HG03575 (cell line): ENCODE data around the gene RRP7A.
"Not testable (repeated sequence)": the region's sequence is repeated elsewhere in the genome, so short reads cannot be mapped to it uniquely, and the experiment has no call there.

ENCODE experiments used
- ATAC-seq: cut with Tn5 transposase; IDR thresholded peaks from one replicate; pipeline ENCODE4 v1.9.1; 2021; ENCODE audit not compliant: unreplicated experiment, insufficient number of reproducible peaks, low FRiP score; ENCODE audit errors: extremely low read depth

Gene RRP7A

DNA sequence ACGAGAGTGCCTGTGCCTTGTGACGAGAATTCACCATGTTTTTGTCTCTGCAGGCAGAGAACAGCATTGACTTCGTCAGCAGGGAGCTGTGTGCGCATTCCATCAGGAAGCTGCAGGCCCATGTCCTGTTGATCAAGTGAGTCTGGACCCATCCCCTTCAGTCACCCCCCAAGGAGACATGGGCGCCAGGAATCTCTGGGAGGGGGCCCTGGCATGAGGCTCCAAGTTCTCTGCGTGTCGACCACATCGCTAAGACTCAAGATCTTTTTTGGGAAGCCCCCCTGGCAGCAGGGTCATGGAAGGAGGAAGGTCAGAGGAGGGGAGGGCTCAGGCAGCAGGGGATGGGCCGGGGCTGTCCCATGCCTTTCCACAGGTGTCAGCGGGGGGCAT lies 10.6 kb downstream of the RRP7A start:
- ATAC-seq = not testable (repeated sequence)

DNA sequence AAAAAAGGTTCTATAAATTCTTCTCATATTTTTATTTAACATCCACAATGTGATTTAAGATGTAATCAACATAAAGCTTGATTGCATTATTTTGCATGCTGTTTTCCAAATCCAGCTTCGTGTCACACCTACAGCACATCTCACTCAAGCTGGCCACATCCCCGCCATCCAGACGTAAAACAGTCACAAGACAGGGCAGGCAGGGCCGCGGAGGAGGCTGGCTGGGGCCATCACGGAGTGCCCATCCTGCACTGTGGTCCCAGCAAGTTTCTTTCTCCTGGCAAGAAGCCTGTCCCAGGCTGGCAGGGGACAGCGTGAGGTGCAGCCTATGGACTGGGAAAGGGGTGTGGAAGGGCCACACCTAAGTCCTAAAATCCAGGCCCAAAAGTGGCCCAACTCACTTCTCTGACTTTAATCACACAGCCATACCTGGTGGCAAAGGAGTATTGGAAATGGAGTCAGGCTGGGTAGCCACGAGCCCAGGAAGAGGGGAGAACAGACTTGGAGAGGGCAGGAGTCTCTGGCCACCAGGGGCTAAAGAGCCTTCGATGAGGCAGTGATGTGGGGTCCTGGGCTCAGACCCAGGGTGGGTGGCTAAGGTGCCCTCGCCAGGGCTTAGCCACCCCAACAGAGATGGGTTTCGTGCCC lies 11.1 kb downstream of the RRP7A start:
- ATAC-seq = not testable (repeated sequence)

GRCh38 chr22:42500836-42501179 lies 18.8 kb downstream of the RRP7A start:
- no peak for ATAC-seq

GRCh38 chr22:42500161-42500835 lies 19.3 kb downstream of the RRP7A start:
- no peak for ATAC-seq

- ATAC-seq = not testable (repeated sequence)
These were observed 19.8 kb downstream of the RRP7A start for GRCh38 chr22:42499773-42500160.

DNA sequence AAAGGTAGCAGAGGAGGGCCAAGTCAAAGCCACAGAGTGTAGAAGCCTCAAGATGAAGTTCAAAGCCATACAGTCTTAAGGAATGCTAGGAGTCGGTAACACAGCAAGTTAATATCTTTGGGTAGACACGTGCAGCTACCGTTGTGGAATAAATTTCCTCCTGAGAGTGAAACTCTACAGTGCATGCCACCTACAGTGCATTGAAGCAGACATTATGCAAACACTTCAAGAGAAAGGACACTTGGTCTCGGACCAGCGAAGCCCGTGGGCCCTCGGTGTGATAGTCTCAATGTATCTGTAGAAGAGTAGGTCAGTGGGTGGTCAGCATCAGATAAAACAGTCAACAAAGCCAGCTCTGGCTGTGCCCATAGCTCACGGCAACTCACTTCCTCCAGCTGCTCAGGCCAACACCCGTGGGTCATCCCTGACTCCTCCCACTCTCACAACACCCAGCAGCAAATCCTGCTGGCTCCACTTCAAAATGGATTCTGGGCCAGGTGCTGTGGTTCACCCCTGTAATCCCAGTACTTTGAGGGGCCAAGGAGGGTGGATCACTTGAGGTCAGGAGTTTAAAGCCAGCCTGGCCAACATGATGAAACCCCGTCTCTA lies 24.0 kb downstream of the RRP7A start:
- ATAC-seq = not testable (repeated sequence)

DNA sequence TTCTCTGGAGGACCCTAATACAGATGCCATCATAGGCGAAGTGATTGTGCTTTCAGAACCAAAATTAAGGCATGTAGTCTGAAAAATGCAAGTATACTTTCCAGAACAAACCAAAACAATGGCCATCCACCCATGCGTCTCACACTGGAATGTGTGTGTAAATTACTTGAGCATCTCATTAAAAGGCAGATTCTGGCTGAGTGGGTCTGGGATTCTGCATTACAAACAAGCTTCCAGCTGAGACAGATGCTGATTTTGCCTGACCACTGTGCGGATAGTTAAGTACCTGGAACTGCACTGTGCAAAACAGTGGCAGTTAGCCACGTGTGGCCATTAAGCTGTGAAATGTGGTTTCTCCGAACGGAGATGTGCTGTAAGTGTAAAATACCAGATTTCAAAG lies 26.2 kb downstream of the RRP7A start:
- ATAC-seq = no peak

DNA sequence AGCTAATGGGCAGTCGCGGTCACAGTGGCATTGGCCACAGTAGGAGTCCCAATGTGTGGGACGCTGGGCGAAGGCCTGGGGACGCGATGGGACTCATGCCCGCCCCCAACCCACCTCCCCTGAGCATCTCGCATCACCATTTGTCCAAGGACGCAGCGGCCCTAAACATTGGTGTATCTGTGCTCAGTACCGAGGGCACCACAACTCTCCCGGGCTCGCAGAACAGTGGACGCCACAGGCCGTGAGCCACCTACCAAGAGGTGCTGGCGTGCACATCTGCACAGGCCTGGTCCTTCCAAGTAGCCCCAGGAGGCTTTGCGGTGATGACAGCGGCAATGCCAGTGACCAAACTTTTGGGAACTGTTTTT lies 27.3 kb downstream of the RRP7A start:
- no peak for ATAC-seq

GRCh38 chr22:42490243-42490832 lies 29.3 kb downstream of the RRP7A start:
- no peak for ATAC-seq

DNA sequence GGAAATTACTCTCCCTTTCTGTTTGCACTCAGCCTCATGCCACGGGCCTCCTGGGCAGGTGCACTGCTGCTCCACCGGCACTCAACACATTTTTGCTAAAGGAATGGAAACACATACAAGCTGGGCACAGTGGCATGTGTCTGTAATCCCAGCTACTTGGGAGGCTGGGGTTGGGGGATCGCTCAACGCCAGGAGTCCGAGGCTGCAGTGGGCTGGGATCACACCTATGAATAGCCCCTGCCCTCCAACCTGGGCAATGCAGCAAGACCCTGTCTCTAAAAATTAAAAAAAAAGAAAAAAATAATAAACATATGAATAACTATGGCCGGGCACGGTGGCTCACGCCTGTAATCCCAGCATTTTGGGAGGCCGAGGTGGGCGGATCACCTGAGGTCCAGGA lies 30.6 kb downstream of the RRP7A start:
- no peak for ATAC-seq

- ATAC-seq = no peak
These were observed 35.1 kb downstream of the RRP7A start for GRCh38 chr22:42484506-42484905.

- ATAC-seq = not testable (repeated sequence)
These were observed 35.9 kb downstream of the RRP7A start for GRCh38 chr22:42483610-42484223.

- no peak for ATAC-seq
These were observed 44.5 kb downstream of the RRP7A start for GRCh38 chr22:42475122-42475521.

DNA sequence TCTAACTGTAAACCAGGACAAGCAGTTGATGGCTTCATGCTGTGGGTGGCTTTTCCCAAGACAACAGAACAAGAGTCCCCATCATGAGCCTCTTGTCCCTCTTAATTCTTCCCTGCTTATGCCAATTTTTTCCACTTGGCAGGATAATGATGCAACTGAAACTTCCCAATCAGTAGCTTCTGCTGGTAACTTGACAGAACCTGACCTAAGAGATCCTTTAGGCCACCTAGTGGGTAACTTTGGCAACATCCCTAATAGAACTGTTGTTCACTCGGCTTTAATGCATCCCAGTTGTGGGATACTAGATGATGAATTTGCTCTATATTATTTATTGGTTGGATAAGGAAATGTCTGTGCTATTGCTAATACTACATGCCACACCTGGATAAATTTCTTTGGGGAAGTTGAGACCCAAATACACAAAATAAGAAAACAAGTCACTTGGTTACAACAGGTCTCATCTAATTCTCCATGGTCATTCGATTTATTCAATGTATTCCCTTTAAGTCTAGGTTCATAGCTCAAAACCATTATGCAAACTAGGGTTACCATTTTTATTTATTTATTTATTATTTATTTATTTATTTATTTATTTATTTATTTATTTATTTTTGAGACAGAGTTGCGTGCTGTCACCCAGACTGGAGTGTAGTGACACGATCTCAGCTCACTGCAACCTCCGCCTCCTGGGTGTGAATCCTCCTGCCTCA lies 46.0 kb downstream of the RRP7A start:
- no peak for ATAC-seq

GRCh38 chr22:42472671-42473070 lies 46.9 kb downstream of the RRP7A start:
- no peak for ATAC-seq

DNA sequence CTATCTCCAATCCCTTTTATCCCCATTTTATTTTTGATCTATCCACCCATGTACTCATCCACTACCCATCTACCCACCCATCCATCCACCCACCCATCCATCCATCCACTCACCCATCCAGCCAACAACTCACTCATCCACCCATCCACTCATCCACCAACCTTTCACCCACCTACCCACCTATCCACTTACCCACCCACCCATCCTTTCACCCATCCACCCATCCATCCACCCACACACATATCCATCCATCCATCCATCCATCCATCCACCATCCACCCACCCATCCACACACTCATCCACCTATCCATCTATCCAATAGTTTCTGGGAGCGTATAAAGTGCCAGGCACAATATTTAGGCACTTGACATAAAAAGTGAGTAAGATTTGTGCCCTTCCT lies 48.2 kb downstream of the RRP7A start:
- no peak for ATAC-seq

- ATAC-seq = no peak
These were observed 49.1 kb downstream of the RRP7A start for GRCh38 chr22:42470366-42471082.

- no peak for ATAC-seq
These were observed 50.8 kb downstream of the RRP7A start for GRCh38 chr22:42468841-42469240.

DNA sequence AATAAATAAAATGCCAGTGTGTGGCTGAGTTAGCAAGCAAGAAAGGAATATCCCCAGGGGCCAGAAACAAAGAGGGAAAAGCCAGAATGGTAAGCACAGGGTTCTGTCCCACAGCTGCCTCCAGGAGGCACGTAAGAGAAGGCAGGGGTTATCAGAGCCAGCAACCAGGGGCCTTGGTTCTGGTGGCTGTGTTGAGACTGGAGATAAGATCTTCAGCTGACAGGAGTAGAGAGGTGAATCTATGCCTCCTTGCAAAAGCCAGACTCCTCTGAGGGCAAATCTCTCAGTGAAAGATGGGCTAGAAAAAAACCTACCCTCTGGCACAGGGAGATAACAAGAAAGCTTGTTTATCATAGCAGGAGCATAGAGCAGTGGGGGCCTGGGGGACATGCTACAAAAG lies 57.6 kb downstream of the RRP7A start:
- ATAC-seq = no peak
